DMS153 (cell line): ENCODE data around the gene STX8.

Experiments used
- DNase-seq: peaks from one replicate; lab custom pipeline; 2025; lab: John Stamatoyannopoulos, UW

Gene STX8

DNA sequence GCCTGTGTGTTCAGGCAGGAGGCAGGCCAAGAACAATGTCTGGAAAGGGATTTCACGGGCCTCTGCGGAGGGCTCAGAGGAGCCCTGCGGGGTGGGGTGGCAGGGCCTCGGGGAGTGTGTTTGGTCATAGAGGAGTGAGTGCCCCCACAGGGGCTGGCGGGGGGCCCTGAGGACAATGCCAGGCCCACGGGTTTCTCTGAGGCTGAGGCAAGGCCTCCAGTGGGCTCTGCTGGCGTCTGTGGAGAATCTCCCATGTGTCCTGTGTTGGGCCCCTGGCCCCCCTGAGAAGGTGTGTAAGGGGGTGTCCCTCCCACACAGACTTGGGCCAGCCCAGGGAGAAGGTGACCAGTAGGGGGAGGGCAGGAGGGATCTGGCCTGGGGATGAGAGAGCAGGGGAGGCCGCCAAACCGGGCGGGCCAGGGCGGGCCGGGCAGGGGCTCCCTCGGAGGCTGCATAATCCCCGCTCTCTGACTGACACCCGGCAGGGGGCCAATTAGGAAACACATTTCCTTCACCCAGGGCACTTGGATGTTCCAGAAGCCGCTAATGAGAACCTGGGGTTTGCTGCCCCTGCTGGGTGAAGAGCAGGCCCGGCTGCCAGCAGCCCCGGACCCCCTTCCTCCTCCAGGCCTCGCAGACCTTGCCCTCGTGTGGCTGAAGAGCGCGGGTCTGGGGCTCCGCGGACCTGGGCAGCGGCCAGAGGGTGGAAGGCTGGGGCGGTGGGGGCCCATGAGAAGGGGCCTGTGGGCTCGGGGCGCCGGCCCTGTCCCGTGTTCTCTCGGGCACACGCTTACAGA is 350.1 kb downstream of the STX8 start:
- no peak for DNase-seq

DNA sequence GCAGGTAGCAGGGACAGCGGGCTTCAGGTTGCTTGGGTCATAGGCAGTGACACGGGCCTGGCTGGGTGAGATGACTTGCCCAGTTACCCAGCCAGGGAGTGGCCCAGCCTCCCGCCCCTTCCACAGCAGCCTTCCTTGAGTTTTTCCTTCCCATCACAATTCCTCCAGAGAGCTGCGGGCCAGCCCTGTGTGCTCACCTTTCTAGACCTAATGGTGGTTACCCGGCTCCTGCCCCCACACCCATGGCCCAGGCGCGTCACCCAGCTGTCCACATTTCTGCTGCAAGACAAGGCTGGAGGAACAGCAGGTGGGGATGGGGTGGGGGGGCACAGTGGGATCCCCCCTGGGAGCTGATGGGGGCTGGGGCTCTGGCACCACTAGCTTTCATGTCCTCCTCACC is 351.1 kb downstream of the STX8 start:
- DNase-seq: no peak

GRCh38 chr17:9223531-9223930 is 352.1 kb downstream of the STX8 start:
- no peak for DNase-seq

- DNase-seq: no peak
Observed at GRCh38 chr17:9221922-9222180, 353.8 kb downstream of the STX8 start.

- DNase-seq: no peak
Observed at GRCh38 chr17:9221147-9221921, 354.3 kb downstream of the STX8 start.

GRCh38 chr17:9220398-9221146 is 355.0 kb downstream of the STX8 start:
- no peak for DNase-seq

DNA sequence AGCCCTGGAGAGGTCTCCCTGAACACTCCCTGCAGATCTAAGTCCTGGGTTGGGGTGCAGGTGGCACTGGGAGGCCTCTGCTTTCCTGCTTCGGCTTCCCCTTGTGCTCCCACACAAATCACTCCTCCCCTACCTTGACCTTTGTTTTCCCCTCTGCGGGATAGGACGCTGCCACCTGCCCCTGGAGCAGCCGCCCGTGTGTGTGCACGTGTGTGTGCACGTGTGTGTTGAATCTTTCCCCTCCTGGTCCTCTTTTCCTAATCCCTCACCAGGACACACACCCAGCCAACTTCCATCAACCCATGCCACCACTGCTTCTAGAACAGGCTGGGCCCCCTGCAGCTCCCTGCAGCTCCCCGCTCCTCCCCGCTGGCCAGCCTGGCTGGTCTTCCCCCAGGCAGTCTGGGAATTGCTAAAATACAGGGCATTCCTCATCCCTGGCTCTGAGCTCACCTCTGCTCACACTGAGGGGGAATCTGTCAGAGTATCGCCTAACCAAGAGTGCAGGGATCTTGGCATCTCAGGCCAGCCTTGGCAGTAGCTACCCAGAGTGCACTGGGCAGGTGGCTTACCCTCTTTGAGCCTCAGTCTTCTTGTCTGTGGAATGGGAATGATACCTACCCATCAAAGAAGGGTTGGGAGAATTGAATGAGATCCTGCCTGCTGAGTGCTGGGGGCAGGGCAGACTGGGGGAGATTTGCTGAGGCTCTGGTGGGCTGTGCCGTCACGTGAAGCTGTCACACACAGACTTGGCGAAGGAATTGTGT is 355.8 kb downstream of the STX8 start:
- DNase-seq: no peak

DNA sequence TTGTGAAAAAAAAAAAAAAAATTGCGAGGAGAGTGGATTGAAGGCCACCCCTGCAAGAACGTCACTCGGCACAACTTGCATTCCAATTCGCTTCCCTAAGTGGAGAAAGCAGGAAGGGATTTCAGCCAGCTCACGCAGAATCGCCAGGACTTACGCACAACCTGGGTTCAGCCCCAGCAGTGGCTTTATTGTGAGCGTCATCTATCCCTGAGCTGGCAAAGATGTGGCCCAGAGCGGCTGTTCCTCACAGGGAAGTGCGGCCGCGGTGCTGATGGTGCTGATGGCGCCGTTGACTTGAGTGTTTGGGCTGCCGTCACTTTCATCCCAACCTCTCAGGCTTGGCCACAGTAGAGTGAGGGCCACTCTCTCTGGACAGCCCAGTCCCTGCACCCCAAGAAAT is 356.7 kb downstream of the STX8 start:
- no peak for DNase-seq

DNA sequence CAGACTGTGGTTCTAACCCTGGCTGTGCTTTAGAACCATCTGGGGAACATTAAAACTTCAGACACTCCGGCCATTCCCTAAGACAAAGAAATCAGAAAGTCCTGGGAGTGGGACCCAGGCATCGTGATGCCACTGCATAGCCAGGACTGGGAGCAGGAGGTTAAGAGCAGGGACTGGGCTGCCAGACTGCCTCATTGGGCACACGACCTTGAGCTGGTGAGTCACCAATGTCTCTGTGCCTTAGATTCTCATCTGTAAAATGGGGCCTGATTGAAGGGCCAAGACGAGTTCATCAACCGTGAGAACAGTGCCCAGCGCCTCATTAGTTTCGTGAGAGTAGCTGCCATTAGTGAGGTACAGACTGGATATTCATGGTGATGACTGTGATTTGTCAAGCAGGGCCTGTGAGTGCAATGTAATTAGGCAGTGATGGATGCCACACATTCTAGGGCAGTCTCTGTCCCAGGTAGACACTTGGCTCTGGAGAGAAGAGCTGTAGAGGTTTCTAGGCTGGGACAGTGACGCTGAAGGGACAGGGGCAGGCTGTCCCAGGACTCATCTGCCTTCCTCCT is 357.5 kb downstream of the STX8 start:
- no peak for DNase-seq

DNA sequence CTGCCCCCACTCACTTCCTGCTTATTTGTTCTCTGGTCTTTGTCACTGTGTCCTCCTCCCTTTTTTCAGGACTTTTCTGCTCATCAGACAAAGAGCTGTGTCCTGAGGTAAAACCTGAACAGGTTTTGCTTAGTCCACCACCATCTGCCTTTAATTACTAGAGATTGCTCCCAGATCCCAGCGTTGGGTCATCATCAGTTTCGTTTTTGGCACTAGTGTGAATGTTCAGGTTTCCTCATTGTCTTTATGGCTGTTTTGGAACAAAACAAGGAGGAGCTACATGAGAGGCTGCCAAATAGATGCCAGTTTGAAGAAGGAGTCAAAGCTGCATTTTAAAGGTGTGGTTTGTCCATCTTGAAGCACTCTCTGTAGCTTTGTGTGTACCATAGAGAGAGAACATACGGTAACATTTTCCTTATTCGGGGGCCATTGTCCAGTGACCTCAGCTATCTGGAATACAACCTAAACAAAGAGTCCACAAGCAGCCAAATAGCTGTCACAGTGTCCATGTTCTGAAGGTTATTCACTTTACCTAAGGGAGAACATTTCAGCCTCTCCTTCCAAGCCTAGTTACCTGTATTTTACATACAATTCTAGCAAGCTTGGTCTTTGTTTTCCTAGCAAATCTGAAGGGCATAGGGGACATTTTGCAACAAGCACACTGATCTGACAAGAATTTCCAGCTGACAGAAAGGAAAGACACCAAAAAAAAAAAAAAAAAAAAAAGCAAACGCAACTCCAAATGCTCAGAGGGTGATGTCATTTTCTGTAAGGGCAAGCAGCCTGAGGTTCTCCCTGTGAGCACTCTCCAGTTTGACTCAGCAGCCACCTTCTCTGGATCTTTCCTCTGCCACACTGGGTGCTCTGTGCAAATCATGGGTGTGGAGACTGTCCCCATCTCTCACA is 358.2 kb downstream of the STX8 start:
- DNase-seq: no peak

DNA sequence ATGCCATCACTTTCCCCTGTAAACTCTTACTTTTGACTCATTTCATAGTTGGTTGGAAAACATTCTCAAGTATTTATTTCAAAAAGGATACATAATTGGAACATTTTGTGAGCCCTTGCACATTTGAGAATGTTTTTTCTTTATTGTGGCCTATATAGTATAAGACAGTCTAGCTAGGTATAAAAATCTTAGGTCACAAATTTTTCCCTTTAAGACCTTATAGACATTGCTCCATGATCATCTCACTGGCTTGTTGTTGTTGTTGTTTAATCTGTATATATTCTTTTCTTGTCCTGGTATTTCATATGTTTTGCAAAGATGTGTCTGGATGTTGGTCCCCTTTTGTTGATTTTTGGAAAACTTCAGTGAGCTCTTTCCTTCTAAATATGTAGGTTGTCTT is 360.2 kb downstream of the STX8 start:
- no peak for DNase-seq

DNA sequence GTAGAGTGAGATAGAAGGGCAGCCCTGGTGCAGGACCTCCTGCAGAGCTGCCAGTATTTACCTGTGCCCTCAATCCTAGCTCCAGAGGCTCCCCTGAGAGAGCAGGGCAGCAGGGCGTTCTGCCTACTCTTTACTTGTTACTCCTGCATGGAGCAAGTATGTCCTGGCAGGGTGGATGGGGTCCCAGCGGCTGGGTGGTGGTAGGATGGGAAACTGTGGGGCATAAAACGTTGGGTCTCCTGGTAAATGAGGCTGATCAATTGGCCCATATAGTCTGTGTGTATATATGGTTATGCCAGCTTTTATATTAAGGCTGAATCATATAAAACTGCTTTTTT is 362.3 kb downstream of the STX8 start:
- DNase-seq: no peak

GRCh38 chr17:9212376-9213302 is 363.0 kb downstream of the STX8 start:
- no peak for DNase-seq

DNA sequence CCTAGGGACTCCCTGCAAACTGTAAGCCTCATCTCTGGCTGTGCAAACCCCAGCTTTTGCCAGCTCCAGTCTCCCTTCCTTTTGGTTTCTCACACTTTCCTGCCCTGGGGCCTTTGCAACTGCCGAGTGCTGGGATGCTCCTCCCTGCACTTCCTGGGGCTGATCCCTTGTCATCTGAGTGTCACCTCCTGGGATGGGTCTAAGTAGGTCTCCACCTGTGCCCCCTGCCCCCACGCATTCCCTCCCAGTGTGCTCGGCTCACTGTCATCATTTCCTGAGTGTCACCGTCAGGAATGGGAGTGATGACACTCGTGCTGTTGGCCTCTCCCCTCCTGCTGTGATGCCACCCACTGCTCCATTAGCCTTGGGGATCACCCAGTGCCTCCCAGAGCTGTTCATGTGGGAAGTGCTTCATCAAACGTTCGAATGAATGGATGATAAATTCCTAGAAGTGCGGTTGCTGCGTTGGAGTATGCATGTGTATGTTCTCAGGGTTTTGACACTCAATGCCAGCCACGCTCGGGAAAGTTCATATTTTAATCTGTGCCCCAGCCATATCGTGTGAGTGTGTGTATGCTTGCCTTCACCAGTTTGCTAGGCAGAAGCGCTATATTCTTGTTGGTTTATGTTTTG is 364.4 kb downstream of the STX8 start:
- DNase-seq: no peak

DNA sequence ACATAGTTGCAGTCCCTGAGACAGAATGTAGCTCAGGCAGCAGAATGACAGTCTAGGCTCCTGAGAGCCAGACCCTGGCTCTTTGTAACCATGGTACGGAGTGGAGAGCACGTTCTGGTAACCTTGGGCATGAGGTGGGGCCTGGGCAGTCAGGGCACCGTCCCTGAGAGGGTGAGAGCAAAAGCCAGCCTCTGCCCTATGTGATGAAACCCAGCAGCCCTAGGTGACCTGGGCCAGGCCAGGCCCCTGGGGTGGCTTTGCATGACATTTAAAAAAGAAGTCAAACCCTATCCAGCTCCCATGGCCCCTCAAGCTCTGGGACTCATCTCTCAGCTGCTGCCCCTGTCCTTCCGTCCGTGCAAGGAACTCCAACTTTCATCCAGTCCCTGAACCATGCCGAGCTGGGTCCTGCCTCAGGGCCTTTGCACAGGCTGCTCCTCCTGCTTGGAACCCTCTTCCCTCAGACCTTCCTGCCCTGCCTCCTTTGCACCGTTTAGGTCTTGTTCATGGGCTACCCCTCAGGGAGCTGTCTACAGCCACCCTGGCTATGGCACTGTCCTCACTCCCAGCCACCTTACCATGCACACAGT is 365.7 kb downstream of the STX8 start:
- DNase-seq: no peak

DNA sequence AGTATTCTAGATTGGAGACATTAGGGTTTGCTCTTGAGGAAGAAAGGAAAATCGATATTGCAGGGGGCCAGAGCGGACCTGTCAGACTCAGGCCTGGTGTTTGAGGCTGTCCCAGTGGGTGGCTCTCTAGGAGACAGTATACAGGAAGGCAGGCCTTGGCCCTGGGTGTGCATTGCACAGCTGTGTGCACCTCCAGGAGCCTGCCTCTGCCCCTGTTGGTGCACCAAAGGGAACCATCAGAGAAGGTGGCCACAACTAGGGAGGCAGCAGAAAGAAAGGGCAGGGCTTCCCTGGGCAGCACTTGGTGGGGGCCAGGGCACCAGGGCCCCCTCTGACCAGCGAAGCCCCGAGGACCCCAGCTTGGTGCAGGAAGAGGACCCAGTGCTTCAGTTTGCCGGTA is 366.3 kb downstream of the STX8 start:
- no peak for DNase-seq

- DNase-seq: no peak
Observed at GRCh38 chr17:9208381-9209105, 367.1 kb downstream of the STX8 start.

GRCh38 chr17:9206741-9207332 is 368.8 kb downstream of the STX8 start:
- DNase-seq: no peak
